Activated naive CD8-positive, alpha-beta T cell treated with anti-CD3 and anti-CD28 coated beads, Interleukin-2, amount 50 U/mL, for 24 hours (primary cell): ENCODE measurements around the gene EXOC6.
A peak's percentile ranks its signal among the peaks of the same experiment; 100 is the strongest.

Source experiments
- ATAC-seq: fragments of 150-1000 bp; cut with Tn5 transposase; one replicate; pipeline ENCODE4 v1.10.0; 2021
- DNase-seq: peaks from one replicate; pipeline ENCODE4 v3.0.0; 2021
- H3K27ac Mint-ChIP-seq: one replicate; pipeline ENCODE4 v1.8.0; 2021; ENCODE audit warnings: mild to moderate bottlenecking, mixed read lengths
- H3K27me3 Mint-ChIP-seq: one replicate; pipeline ENCODE4 v1.8.0; 2021; ENCODE audit warnings: mixed read lengths
- H3K36me3 Mint-ChIP-seq: one replicate; pipeline ENCODE4 v1.8.0; 2021; ENCODE audit warnings: low read depth, mixed read lengths
- H3K4me1 Mint-ChIP-seq: one replicate; pipeline ENCODE4 v1.8.0; 2021; ENCODE audit warnings: mixed read lengths
- H3K4me3 Mint-ChIP-seq: one replicate; pipeline ENCODE4 v1.8.0; 2021; ENCODE audit warnings: mild to moderate bottlenecking, moderate library complexity, mixed read lengths
- H3K9me3 Mint-ChIP-seq: one replicate; pipeline ENCODE4 v1.8.0; 2021; ENCODE audit warnings: mixed read lengths

EXOC6 gene

DNA sequence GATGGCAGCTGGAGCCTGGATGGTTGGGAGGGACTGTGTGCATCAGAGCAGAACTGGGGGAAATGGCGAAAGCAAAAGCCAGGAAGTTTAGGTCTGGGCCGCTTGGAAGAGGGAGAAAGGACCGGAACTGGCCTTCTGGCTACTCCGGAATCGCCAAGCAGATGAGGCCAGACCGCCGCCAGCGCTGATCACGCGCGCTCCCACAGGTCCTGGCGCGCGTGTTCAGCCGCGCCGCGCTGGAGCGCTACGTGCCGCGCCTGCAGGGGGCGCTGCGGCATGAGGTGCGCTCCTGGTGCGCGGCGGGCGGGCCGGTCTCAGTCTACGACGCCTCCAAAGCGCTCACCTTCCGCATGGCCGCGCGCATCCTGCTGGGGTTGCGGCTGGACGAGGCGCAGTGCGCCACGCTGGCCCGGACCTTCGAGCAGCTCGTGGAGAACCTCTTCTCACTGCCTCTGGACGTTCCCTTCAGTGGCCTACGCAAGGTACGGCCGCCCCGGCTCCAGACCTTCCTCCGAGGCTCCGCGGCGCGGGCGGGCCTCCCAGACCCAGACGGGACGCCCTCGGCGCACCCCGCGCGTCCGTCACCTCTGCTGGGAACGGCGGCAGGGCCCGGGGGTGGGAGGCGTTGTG is 214.3 kb downstream of the EXOC6 start:
- peaks cover 19% of the 10 kb centered on the region for H3K4me1 Mint-ChIP-seq
- no peak overlapping the region for H3K27ac Mint-ChIP-seq
- peak overlapping the region; percentile 65 for H3K4me3 Mint-ChIP-seq
- peaks cover 18% of the 10 kb centered on the region for H3K36me3 Mint-ChIP-seq
- peak; percentile 62 for ATAC-seq
- DNase-seq = peak; percentile 66
- no peaks in the 10 kb centered on the region for H3K9me3 Mint-ChIP-seq
- H3K27me3 Mint-ChIP-seq = peaks cover 55% of the 10 kb centered on the region

DNA sequence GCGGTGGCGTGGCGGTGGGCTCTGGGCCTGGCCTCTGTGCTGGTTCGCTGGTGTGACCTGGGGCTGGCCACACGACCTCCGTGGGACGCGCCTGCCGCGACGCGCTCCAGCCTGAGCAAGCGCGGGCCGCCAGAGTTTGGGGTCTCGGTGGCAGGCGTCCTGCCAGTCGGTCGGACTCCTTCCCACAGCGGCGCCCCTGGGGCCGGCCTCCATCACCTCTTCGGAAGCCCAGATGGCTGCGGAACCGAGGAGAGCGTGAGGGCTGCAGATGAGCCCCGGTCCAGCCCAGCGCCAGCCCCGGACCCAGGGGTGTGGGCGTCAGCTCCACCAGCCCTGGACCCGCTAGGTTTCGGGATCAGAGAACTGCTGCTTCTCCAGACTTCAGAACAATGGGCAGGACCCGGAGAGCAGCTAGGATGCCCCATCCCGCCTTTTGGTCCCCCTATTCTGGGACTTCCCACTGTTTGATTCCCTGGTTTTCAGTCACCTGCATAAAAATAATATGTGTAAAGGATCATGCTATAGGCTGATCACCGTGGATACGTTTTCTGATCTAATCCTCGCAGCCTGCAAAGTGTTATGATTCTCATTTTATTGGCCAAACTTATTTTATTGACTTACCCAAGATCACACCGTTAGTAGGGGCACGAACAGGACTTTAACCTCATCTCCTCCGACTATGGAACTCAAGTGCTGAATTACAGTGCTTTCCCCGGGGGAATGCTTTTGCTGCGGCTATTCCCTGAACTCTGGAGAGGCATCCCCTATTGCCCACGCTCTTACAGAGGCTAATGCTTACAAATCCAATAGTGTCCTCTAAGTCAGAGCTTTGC is 215.0 kb downstream of the EXOC6 start:
- peaks cover 62% of the 10 kb centered on the region for H3K27me3 Mint-ChIP-seq
- peak; percentile 3 for DNase-seq

DNA sequence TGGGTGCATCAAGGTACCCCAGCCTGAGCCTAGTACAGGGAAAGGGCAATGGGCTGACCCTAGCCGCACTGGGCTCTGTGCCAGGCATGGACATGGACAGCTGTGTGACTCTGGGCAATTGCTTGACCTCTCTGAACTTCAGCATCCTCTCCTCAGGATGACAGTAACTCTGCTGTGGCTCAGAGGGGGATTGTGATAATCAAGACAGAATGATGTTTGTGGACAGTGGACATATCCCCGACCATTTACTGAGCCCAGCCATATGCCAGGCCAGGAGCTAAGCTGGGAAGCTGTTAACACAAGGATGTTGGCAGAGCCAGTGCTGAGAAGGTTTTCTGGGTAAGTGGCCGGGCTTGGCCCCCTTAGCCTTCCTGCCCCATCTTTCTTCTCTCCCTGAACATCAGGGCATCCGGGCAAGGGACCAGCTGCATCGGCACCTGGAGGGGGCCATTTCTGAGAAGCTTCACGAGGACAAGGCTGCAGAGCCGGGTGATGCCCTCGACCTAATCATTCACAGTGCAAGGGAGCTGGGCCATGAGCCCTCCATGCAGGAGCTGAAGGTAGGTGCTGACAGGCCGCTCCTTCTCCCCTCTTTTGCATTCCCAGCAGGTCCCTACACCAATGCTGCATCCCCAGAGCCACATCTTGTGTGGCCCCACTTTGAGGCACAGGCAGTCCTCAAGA is 215.8 kb downstream of the EXOC6 start:
- peaks cover 23% of the 10 kb centered on the region for H3K4me1 Mint-ChIP-seq
- DNase-seq = no peak
- no peaks in the 10 kb centered on the region for H3K9me3 Mint-ChIP-seq

More for the DNA sequence above, 215.0 kb downstream of the EXOC6 start:
- no peak for ATAC-seq
- no peak overlapping the region for H3K27ac Mint-ChIP-seq
- peaks cover 14% of the 10 kb centered on the region for H3K36me3 Mint-ChIP-seq
- peaks cover 19% of the 10 kb centered on the region for H3K4me1 Mint-ChIP-seq
- H3K9me3 Mint-ChIP-seq = no peaks in the 10 kb centered on the region
- H3K4me3 Mint-ChIP-seq = no peak overlapping the region

GRCh38 chr10:93064874-93065660 is 216.7 kb downstream of the EXOC6 start:
- H3K36me3 Mint-ChIP-seq = peaks cover under 1% of the 10 kb centered on the region
- H3K4me1 Mint-ChIP-seq = peaks cover 21% of the 10 kb centered on the region
- H3K27me3 Mint-ChIP-seq = peaks cover 74% of the 10 kb centered on the region
- DNase-seq (no peak), ATAC-seq (no peak)
- no peak overlapping the region for H3K27ac Mint-ChIP-seq
- H3K4me3 Mint-ChIP-seq = no peak overlapping the region
- no peaks in the 10 kb centered on the region for H3K9me3 Mint-ChIP-seq

More for the DNA sequence above, 215.8 kb downstream of the EXOC6 start:
- no peak for ATAC-seq
- H3K27me3 Mint-ChIP-seq = peaks cover 70% of the 10 kb centered on the region
- H3K36me3 Mint-ChIP-seq = peaks cover 9% of the 10 kb centered on the region
- H3K27ac Mint-ChIP-seq = no peak overlapping the region
- no peak overlapping the region for H3K4me3 Mint-ChIP-seq

DNA sequence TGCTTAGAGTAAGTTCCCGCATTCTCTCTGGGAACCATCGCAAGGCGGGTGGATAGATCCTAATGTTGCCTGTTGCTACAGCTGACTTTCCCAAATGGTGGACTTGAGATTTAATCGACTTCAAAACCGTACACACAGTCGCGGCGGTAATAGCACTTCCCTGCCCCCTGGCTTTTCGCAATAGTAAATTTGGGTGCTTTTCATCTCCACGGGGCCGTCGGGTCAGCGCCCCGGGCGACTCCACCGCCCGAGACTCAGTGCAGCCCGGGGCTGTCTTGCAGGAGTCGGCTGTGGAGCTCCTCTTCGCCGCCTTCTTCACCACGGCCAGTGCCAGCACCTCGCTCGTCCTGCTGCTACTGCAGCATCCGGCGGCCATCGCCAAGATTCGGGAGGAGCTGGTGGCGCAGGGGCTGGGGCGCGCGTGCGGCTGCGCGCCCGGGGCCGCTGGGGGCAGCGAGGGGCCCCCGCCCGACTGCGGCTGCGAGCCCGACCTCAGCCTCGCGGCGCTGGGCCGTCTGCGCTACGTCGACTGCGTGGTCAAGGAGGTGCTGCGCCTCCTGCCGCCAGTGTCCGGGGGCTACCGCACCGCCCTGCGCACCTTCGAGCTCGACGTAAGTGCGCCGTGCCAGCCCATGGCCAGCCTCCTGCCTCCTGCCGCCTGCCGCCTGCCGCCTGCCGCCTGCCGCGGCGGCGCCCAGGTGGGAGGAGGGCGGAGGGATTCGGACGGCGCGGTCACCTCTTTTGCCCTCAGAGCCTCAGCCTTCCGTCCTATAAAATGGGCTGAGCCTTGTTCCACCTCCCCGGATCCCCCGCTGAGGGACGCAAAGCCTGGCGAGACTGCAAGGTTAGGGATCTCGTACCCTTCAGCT is 217.6 kb downstream of the EXOC6 start:
- no peak overlapping the region for H3K4me3 Mint-ChIP-seq
- H3K27ac Mint-ChIP-seq = no peak overlapping the region

DNA sequence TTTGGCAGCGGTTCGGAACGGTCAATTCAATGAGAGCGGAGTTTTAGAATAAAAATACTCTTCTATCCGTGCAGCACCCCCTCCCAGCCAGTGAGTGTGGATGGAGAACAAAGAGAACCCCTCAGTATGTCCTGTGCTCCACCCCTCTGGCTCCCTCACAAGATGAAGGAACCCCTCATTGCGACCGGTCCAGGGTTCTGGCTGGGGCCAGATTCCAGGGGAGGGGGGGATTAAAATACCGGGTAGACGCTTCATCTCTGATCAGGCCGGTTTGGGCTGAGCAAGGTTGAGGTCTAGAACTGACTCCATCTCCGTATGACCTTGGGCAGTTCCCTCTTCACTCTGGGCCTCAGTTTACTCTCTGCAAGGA is 218.2 kb downstream of the EXOC6 start:
- no peak for DNase-seq
- no peaks in the 10 kb centered on the region for H3K9me3 Mint-ChIP-seq
- H3K27ac Mint-ChIP-seq = no peak overlapping the region
- no peak for ATAC-seq
- H3K36me3 Mint-ChIP-seq = no peaks in the 10 kb centered on the region
- H3K4me3 Mint-ChIP-seq = no peak overlapping the region
- H3K4me1 Mint-ChIP-seq = peaks cover 22% of the 10 kb centered on the region
- peaks cover 82% of the 10 kb centered on the region for H3K27me3 Mint-ChIP-seq

More for the DNA sequence above, 217.6 kb downstream of the EXOC6 start:
- Mint-ChIP-seq H3K27me3 (peaks cover 81% of the 10 kb centered on the region), H3K9me3 (no peaks in the 10 kb centered on the region), H3K4me1 (peaks cover 21% of the 10 kb centered on the region), H3K36me3 (no peaks in the 10 kb centered on the region)
- DNase-seq (no peak), ATAC-seq (no peak)

- Mint-ChIP-seq H3K9me3 (no peaks in the 10 kb centered on the region), H3K36me3 (no peaks in the 10 kb centered on the region), H3K27me3 (peaks cover 85% of the 10 kb centered on the region), H3K27ac (no peak overlapping the region), H3K4me3 (no peak overlapping the region), H3K4me1 (peaks cover 19% of the 10 kb centered on the region)
- ATAC-seq (no peak), DNase-seq (no peak)
Measured at GRCh38 chr10:93067443-93068365, 219.4 kb downstream of the EXOC6 start.

DNA sequence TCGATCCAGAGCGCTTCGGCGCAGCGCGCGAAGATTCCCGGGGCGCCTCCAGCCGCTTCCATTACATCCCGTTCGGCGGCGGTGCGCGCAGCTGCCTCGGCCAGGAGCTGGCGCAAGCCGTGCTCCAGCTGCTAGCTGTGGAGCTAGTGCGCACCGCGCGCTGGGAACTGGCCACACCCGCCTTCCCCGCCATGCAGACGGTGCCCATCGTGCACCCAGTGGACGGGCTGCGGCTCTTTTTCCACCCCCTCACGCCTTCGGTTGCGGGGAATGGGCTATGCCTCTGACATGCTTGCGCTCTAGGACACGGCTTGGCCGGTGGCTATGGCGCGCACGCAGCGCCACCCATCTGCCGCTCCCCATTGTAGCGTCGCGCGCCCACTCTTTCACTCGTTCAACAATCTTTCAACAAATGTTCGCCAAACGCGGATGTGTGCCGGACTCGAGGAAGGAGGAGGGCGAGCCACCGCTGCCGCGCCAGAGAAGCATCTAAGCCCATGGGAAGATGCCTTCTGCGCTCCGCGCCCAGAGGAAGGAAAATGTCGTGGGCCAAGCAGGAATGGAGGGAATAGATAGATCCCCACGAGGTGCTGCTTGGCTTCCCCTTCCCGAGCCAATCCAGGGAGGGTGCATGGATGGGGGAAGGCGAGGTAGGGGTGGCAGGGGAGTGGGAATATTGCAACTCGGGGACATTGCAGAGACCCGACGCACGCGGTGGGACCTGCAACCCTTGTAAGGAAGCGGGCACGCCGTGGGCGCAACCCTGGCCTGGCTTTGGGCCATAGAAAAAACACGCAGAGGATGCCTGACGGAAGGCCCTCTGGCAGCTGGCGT is 220.3 kb downstream of the EXOC6 start:
- peaks cover 88% of the 10 kb centered on the region for H3K27me3 Mint-ChIP-seq
- no peaks in the 10 kb centered on the region for H3K9me3 Mint-ChIP-seq
- no peak overlapping the region for H3K4me3 Mint-ChIP-seq
- DNase-seq = no peak
- H3K27ac Mint-ChIP-seq = no peak overlapping the region
- no peak for ATAC-seq
- H3K4me1 Mint-ChIP-seq = peaks cover 20% of the 10 kb centered on the region
- no peaks in the 10 kb centered on the region for H3K36me3 Mint-ChIP-seq

DNA sequence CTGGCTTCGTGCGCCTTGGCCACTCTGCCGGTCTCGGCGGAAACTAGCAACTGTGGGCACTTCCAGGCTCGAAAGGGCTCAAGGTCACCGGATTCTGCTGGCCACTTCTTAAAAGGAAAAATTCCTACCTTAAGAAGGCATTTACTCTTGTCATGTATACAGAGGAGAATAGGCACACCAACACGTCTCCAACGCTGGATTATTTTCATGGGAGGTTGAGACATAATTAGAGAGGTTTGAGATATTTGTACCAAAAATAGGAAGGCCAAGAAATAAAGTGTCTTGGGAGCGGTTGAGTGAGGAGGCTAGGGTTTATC is 220.9 kb downstream of the EXOC6 start:
- Mint-ChIP-seq H3K4me1 (peaks cover 20% of the 10 kb centered on the region), H3K9me3 (no peaks in the 10 kb centered on the region), H3K27ac (no peak overlapping the region), H3K36me3 (no peaks in the 10 kb centered on the region), H3K4me3 (no peak overlapping the region), H3K27me3 (peaks cover 84% of the 10 kb centered on the region)
- ATAC-seq (no peak), DNase-seq (no peak)

- Mint-ChIP-seq H3K27me3 (peaks cover 84% of the 10 kb centered on the region), H3K4me1 (peaks cover 31% of the 10 kb centered on the region), H3K36me3 (no peaks in the 10 kb centered on the region)
Measured at GRCh38 chr10:93070378-93071176, 222.3 kb downstream of the EXOC6 start.

GRCh38 chr10:93071177-93071472 is 222.8 kb downstream of the EXOC6 start:
- Mint-ChIP-seq H3K27me3 (peaks cover 88% of the 10 kb centered on the region), H3K27ac (peak overlapping the region; percentile 16), H3K36me3 (no peaks in the 10 kb centered on the region), H3K4me3 (no peak overlapping the region), H3K9me3 (no peaks in the 10 kb centered on the region), H3K4me1 (peaks cover 34% of the 10 kb centered on the region)
- ATAC-seq = no peak
- no peak for DNase-seq

More at GRCh38 chr10:93070378-93071176, 222.3 kb downstream of the EXOC6 start:
- DNase-seq (no peak), ATAC-seq (no peak)
- Mint-ChIP-seq H3K9me3 (no peaks in the 10 kb centered on the region), H3K4me3 (no peak overlapping the region), H3K27ac (peak overlapping the region; percentile 16)
